GM18507 (cell line): ENCODE data around the gene BTBD17.

ENCODE experiments used
- DNase-seq: peaks from one replicate; pipeline ENCODE4 v3.0.0; 2011; ENCODE audit warnings: low read depth; ENCODE audit not compliant: insufficient read length; ENCODE audit errors: extremely low spot score
- FAIRE-seq: peaks from 2 replicates; lab custom pipeline; 2011; peaks lifted over from hg19 to GRCh38; lab: Jason Lieb, UNC

The BTBD17 gene

GRCh38 chr17:74342224-74342623 lies 19.4 kb downstream of the BTBD17 start:
- no peak for FAIRE-seq

DNA sequence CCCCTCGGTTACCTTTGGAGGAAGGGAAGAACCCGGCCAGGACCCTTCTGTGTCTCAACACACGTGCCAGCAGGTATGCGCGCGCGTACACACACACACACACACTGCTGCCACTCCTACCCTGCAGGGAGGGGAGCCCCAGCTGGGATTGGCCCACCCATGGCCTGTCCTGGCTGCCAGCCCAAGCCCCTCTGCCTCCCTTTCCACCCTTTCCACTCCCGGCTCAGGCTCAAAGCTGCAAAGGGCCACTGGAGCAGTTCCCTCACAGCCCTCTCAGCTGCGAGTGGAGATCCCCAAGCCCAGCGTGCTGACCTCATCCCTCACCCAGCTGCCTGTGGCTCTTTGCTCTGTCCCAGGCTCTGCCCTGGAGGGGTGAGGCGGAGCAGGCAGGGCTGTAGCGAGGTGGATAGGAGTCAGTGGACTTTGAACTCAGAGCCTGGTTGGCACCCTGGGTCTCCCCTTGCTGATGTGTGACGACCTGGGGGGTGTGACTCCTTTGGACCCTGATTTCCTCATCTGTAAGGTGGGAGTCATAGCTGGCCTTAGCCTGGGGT lies 21.1 kb downstream of the BTBD17 start:
- FAIRE-seq (no peak), DNase-seq (no peak)

More at GRCh38 chr17:74342224-74342623, 19.4 kb downstream of the BTBD17 start:
- DNase-seq = no peak

- no peak for FAIRE-seq
- DNase-seq = no peak
These were observed 22.0 kb downstream of the BTBD17 start for GRCh38 chr17:74339537-74340195.

GRCh38 chr17:74337834-74338500 lies 23.7 kb downstream of the BTBD17 start:
- FAIRE-seq = no peak
- no peak for DNase-seq

DNA sequence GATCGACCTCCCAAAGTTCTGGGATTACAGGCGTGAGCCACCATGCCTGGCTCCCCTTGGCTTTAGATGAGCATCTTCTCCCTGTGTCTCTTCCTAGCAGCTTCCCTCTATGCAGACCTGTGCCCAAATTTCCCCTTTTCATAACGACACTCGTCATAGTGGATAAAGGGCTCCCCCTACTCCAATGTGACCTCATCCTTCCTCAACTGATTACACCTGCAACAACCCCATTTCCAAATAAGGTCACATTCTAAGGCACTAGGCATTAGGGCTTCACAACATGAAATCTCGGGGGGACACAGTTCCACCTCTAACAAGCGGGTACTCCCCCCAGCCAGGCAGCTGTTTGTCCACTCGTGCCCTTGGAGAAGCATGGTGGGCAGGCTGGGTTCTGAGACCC lies 25.4 kb downstream of the BTBD17 start:
- no peak for DNase-seq
- FAIRE-seq = no peak

DNA sequence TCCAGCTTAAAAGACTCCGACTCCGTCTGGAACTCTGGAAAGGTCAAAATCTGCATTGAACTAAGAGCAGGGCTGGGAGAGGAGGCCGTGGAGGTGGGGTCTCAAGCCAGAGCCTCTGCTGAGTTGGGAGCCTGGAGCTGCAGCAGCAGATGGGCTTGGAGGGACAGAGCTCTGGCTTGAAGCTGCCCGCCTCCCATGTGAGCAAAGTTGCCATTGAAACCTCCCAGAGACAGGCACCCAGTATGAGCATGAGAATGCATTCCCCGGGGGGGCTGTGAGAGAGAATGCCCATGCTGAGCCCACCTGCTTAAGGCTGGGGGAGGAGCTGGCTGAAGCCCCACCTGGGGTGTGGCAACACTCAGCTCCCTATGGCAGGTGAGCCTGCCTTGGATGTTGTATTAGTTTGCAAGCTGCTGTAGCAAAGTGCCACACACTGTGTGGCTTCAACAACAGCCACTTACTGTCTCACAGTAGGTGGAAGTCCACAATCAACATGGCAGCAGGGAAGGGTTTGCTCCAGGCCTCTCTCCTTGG lies 26.1 kb downstream of the BTBD17 start:
- FAIRE-seq = no peak
- DNase-seq = no peak

GRCh38 chr17:74334393-74335039 lies 27.2 kb downstream of the BTBD17 start:
- FAIRE-seq (no peak), DNase-seq (no peak)

DNA sequence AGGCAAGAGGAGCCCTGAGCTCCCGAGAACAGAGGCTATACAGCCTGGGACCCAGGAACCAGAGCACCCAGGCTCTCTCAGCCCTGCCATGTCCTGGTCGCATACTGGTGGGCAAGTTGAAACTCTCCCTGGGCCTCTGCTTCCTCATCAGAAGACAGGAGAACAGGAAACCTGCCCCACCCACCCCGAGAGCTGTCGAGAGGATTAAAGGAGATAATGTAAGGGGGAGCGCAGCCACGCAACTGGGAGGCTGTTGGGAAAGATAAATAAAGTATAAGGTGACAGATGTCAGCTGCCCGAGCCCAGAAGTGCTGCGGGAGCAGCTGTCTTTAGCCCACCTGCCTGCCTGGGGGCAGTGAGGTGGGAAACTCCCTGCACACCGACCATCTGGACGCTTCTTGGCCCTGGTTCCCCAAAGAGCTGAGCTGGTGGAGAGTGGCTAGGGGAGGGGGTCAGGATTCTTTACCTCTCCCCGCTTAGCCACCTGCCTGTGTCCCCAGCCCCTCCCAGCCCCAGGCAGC lies 28.8 kb downstream of the BTBD17 start:
- DNase-seq (no peak), FAIRE-seq (no peak)

DNA sequence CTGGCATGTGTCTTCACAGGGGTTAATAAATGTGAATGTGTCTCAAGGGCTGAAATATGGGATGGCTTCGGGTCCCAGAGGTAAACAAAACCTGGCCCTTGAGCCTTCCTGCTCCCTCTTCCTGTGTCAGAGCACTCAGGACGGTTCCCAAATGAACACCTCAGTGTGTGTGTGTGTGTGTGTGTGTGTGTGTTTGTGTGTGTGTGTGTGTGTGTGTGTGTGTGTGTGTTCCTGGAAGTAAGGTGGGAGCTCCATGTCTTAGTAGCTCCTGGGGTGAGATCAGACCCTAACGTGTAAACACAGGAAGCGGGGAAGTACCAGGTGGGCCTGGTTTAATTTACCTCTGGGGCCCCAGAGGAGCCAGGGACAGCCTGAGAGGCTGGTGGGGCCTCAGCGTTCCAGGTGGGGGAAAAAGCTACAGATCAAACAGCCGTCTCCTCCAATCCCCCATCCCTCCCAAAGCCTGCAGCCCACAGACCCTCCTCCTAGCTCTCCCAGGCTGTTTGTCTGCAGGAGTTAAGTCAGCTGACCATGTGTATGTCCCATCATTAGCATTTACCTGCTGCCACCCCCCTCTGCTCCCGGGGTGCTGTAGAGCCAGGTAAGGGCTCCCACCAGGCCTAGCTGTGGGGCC lies 29.5 kb downstream of the BTBD17 start:
- FAIRE-seq = no peak
- no peak for DNase-seq

DNA sequence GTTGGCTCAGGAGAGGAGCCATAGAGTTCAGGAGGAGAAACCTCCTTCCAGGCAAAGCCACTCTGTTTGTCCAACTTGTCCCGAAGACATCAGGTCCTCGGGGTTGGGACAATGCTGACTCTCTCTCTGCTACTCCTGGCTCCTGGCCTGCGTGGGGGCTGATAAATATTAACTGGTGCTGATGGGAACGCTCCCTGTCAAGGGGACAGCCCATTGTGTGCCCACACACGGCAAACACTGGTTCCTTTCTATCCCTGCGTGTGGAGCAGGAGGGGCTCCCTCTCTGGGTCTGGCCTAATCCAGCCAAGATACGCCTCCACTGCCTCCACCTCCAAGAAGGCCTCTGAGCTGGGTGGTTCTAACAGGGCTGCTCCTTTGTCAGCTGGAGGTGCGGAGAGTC lies 31.2 kb downstream of the BTBD17 start:
- FAIRE-seq = no peak

GRCh38 chr17:74329378-74329777 lies 32.3 kb downstream of the BTBD17 start:
- FAIRE-seq (no peak), DNase-seq (no peak)

More for the DNA sequence above, 31.2 kb downstream of the BTBD17 start:
- no peak for DNase-seq

DNA sequence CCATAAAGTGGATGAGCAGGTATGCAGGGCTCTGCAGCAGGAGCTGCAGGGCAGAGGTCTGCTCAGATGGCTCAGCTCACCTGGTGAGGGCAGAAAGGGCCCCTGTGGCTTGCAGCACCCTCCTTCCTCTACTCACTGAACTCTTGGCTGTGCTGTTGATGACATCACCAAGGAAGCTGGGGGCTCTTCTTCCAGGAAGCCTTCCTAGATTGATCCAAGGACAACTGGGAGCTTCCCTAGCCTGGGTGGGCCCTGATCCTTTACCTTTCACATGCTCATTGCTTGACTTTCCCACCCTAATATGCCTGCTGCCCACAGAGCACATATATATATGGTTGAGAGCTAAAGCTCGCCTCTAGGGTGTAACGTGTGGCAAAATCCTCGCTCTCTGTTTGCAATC lies 33.2 kb downstream of the BTBD17 start:
- DNase-seq = no peak
- no peak for FAIRE-seq

DNA sequence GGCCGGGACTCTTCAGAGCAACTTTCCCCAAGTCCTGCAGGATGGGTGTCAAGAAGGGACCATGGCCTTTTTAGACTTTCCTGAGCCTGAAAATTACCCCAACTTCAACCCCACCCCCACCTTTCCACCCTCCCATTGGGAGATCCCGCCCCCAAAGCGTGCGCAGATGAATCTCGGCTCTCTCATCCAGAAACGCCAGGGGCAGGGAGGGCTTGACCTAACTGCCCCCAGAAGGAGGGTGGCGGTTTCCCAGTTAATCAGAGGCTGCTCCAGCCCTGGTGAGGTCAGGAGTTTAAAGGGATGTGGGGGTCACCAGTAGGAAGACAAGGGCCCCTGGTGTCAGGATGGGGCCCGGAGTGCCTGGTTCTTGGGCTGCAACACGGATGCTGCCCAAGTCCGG lies 35.2 kb downstream of the BTBD17 start:
- no peak for DNase-seq

DNA sequence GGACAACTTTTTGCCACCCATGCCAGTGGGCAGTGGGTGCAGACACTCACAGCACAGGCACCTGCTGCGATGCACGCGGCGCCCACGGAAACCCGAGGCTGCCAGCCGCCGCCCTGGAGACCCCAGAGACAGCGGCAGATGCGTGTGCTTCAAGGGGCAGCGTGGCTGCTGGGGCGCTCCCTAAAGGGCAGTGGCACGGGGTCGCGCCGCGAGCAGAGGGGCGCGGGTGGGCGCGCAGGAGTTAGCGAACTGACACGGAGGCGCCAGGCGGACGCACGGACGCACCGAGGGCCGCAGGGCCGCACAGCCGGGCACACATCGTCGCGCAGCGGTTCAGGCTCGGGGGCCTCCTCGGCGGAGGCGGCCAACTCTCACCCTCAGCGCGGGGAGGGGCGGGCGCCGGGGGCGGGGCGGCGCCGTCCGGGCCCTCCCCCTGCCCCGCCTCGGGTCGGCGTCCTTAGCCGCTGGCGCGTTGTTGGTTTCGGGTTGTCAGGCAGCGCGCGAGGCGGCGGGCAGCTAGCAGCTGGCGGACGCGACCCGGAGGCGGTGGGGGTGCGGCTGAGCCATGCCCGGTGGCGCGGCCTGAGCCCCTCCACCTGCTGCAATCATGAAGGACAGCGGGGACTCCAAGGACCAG lies 35.8 kb downstream of the BTBD17 start, which contains the start of gene KIF19:
KIF19 (plus strand) TSS at position 484 of the 637 bp plus-strand sequence; CDS start at position 608, 124 bp downstream.
- no peak for FAIRE-seq
- DNase-seq = peak; percentile 35

More for the DNA sequence above, 35.2 kb downstream of the BTBD17 start:
- FAIRE-seq = no peak

- no peak for FAIRE-seq
These were observed 36.3 kb downstream of the BTBD17 start for GRCh38 chr17:74325376-74325742.

GRCh38 chr17:74324521-74324920 lies 37.1 kb downstream of the BTBD17 start:
- FAIRE-seq (no peak), DNase-seq (no peak)

More at GRCh38 chr17:74325376-74325742, 36.3 kb downstream of the BTBD17 start:
- DNase-seq = no peak

DNA sequence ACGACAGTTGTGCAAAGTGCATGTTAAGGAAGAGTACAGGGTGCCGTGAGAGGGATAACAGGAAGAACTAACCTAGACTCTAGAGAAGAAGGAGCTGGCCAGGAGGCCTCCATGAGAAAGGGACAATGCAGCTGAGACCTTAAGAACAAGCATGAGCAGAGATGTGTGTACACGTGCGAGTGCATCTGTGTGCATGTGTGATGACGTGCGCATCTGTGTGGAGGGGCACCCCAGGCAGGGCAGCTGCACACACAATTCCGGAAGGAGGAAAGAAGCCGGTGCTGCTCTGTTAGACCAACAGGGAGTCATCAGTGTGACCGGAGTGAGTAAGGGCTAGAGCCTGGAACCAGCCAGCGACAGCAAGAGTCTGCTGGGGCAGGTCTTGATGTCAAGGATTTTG lies 43.3 kb downstream of the BTBD17 start:
- no peak for FAIRE-seq
- no peak for DNase-seq

DNA sequence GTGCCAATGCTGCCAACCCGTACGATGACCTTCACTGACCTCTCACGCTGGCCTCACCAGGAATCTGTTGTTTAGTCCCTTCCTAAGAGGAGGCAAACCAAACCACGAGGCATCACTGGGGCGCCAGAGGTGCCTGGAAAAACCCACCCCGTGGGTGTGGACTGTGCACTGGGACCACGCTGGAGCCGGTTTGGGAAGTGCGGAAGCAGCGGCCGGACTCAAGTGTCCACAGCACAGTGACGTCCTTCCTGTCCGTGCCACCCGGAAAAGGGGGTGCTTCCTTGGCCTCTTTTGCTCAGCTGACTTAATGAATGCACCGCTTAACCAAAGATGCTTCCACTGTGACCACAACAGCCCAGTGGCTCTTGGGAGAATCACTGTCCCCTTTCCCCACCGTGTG lies 44.6 kb downstream of the BTBD17 start:
- FAIRE-seq = no peak
- no peak for DNase-seq

GRCh38 chr17:74316220-74316619 lies 45.4 kb downstream of the BTBD17 start:
- DNase-seq (no peak), FAIRE-seq (no peak)
